HepG2 (cell line): Measurements from ENCODE around the gene RAMP1. TPM values are rescaled to one million over a fixed set of nuclear protein-coding genes. Genes with fewer than 3 reads are reported as not detected.
A peak's percentile ranks its signal among the peaks of the same experiment; 100 is the strongest.

Experiments used
- ATAC-seq: fragments of 200-7000 bp; cut with Tn5 transposase; 3 replicates; pipeline ENCODE4 v1.9.1; 2020; ENCODE audit warnings: mild to moderate bottlenecking, moderate library complexity
- BruUV-seq: library from RNA; stranded (reverse); fragments of 400-500 nt; replicated peaks from 2 replicates; lab custom pipeline; 2021; lab: Mats Ljungman, UMichigan
- CTCF ChIA-PET: fragments of 300-600 bp; formaldehyde crosslinking; extraction: SDS; loops from one replicate; lab custom pipeline; 2021; ENCODE audit warnings: low total read pairs, inconsistent platforms, low intra/inter-chr PET ratio; lab: Yijun Ruan, JAX
- POLR2A ChIA-PET: fragments of 350-600 bp; sonication (Branson Sonifier 250); formaldehyde crosslinking; loops from one replicate; lab custom pipeline; 2020; ENCODE audit warnings: antibody characterized with exemption, inconsistent platforms; lab: Yijun Ruan, JAX
- DNase-seq: peaks from one replicate; pipeline ENCODE4 v3.0.0-alpha.2; 2015; ENCODE audit warnings: low spot score
- FAIRE-seq: peaks from 3 replicates; lab custom pipeline; 2011; peaks lifted over from hg19 to GRCh38; lab: Jason Lieb, UNC
- H2AFZ ChIP-seq: one replicate; pipeline ENCODE4 v1.6.1; 2011; ENCODE audit warnings: low read length, inconsistent platforms
- H3K27ac ChIP-seq: fragments of 300-600 bp; 3 replicates; pipeline ENCODE4 v1.8.0; 2011; ENCODE audit warnings: mixed run types, mild to moderate bottlenecking, mixed read lengths, low read length, inconsistent platforms; ENCODE audit not compliant: insufficient read depth; ENCODE audit errors: extremely low read length
- H3K27me3 ChIP-seq, 2 experiments: fragments of 200-600 bp in 1 of 2; 2 replicates in 1 of 2; 3 replicates in 1 of 2; pipeline versions ENCODE4 v1.6.0 to v1.8.0; 2011; ENCODE audit warnings: low read length in 2 of 2, mild to moderate bottlenecking in 2 of 2, moderate library complexity in 2 of 2, inconsistent platforms in 1 of 2; ENCODE audit not compliant: insufficient read depth in 2 of 2, control insufficient read depth in 1 of 2
- H3K36me3 ChIP-seq, 2 experiments: fragments of 200-600 bp in 1 of 2; replicated peaks in 1 of 2; 2 replicates in 1 of 2; 3 replicates in 1 of 2; pipeline versions ENCODE4 v1.5.1 to v1.8.0; 2011; ENCODE audit warnings: low read length in 2 of 2, inconsistent platforms in 1 of 2; ENCODE audit not compliant: insufficient read depth in 2 of 2, control insufficient read depth in 1 of 2
- H3K4me1 ChIP-seq: 2 replicates; pipeline ENCODE4 v1.5.1; 2012; ENCODE audit warnings: low read length, inconsistent platforms; ENCODE audit not compliant: insufficient read depth
- H3K4me2 ChIP-seq: 2 replicates; pipeline ENCODE4 v1.6.0; 2011; ENCODE audit warnings: low read depth, low read length, inconsistent platforms
- H3K4me3 ChIP-seq, 3 experiments: fragments of 200-600 bp in 1 of 3; sonication (generic), shearing (Covaris generic) in 1 of 3; replicated peaks in 1 of 3; 2 replicates each; pipeline ENCODE4 v1.5.1; 2011 to 2016; ENCODE audit warnings: low read length in 3 of 3, inconsistent platforms in 2 of 3, low read depth in 2 of 3, mild to moderate bottlenecking in 2 of 3, control low read depth in 1 of 3, mixed read lengths in 1 of 3; ENCODE audit not compliant: insufficient read depth in 1 of 3
- H3K79me2 ChIP-seq: one replicate; pipeline ENCODE4 v1.6.1; 2011; ENCODE audit warnings: low read length, inconsistent platforms; ENCODE audit not compliant: insufficient read depth
- H3K9ac ChIP-seq: 2 replicates; pipeline ENCODE4 v1.6.0; 2011; ENCODE audit warnings: mild to moderate bottlenecking, low read depth, low read length, inconsistent platforms; ENCODE audit not compliant: insufficient read depth
- H3K9me3 ChIP-seq: 2 replicates; pipeline ENCODE4 v1.5.1; 2012; ENCODE audit warnings: mild to moderate bottlenecking, low read length
- H4K20me1 ChIP-seq: 2 replicates; pipeline ENCODE4 v1.6.0; 2011; ENCODE audit warnings: inconsistent platforms, mild to moderate bottlenecking, low read length, moderate library complexity; ENCODE audit not compliant: insufficient read depth
- ASH2L ChIP-seq: fragments of 300-600, 200-600 bp; sonication (generic); IDR thresholded peaks from 2 replicates; pipeline ENCODE4 v1.7.0; 2017; ENCODE audit warnings: low read depth, mild to moderate bottlenecking, moderate library complexity, mixed read lengths, low read length; ENCODE audit not compliant: insufficient read length
- FOSL2 ChIP-seq: sonication (generic); formaldehyde crosslinking; IDR thresholded peaks from 2 replicates; pipeline ENCODE4 v1.4.0; 2020; ENCODE audit warnings: missing genetic modification reagents
- WGBS: methylation state at CpG from one replicate; pipeline ENCODE4 v1.1.6; 2017; ENCODE audit warnings: low lambda C conversion rate; 5-methylcytosine and 5-hydroxymethylcytosine counted together
- in situ Hi-C: cut with HindIII; loops from 2 replicates; pipeline ENCODE4 v1.10.0; 2017; ENCODE audit warnings: low pct_unique_long_range_greater_than_20kb; ENCODE audit not compliant: extremely low pct_ligation_motif_present
- intact Hi-C: fragments of 100-400 bp; cut with micrococcal nuclease; formaldehyde crosslinking; loops from one replicate; pipeline ENCODE4 v1.10.0; 2022; ENCODE audit not compliant: unreplicated experiment
- polyA plus RNA-seq, 8 experiments: library from polyadenylated mRNA; depleted of rRNA in 3 of 8; stranded (reverse) in 7 of 8; unstranded in 1 of 8; fragments of >200 nt; fragmentation: Illumina TruSeq in 4 of 8; extraction: Trizol in 4 of 8; gene quantifications; 2 replicates each; pipeline versions ENCODE4 v1.2.1 to v1.2.3, GENCODE V29; 2011 to 2016; ENCODE audit warnings: low read depth in 4 of 8, missing spikeins in 1 of 8, mixed read lengths in 1 of 8; ENCODE audit not compliant: insufficient read depth in 1 of 8
- total RNA-seq, 5 experiments: library from RNA; depleted of rRNA; stranded (reverse); fragments of >200 nt; fragmentation: Illumina TruSeq; extraction: Trizol; gene quantifications; 2 replicates each; pipeline ENCODE4 v1.2.3, GENCODE V29; 2016; ENCODE audit warnings: low read depth in 1 of 5
- TF ChIP-seq, protein P1 (sequence below), 2 experiments: sonication (generic) in 1 of 2; formaldehyde crosslinking in 1 of 2; IDR thresholded peaks; 2 replicates each; pipeline versions ENCODE4 v1.6.1 to v1.9.0; 2014 to 2022; ENCODE audit warnings: antibody characterized with exemption in 1 of 2, borderline replicate concordance in 1 of 2, inconsistent platforms in 1 of 2, low read depth in 1 of 2, missing genetic modification reagents in 1 of 2

RAMP1 gene
- total and polyA plus RNA-seq, 2 of the 13 experiments (the other 11 are each of a cell fraction or from before 2014, with no cell fraction given) = 0.29 to 0.61 TPM

DNA sequence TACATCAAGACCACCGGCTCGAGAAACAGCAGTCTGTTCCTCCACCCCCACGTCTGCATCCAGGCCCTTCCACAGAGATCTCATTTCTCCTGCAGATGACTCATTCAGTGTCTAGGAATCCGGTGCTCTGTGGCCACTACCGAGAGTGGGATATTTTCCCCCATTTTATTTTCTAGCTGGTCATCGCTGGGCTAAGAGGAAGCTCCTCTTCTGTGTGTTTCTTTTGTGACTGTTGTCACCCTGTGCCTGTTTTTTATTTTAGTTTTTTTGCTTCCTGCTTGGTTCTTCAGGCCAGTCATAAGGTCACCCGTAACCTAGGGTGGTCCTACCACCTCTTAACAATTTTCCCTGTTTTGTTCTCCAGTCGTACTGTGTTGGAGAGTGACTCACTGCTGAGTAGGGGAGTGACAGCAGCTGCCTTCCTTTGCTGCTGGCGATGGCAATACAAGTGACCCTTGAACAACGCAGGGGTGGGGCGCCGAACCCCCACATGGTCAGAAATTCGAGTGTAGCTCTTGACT is 6.7 kb downstream of the RAMP1 start:
- Histone ChIP-seq H3K4me3 (no peak overlapping the region), H3K36me3 (no peaks in the 10 kb centered on the region), H3K4me1 (peaks cover 26% of the 10 kb centered on the region), H3K9ac (no peak overlapping the region), H4K20me1 (no peaks in the 10 kb centered on the region), H3K4me2 (no peak overlapping the region), H3K9me3 (no peaks in the 10 kb centered on the region), H2AFZ (no peak overlapping the region), H3K79me2 (no peaks in the 10 kb centered on the region), H3K27me3 (peaks cover 14 to 85% of the 10 kb centered on the region in 2 experiments; a peak in 4 of 5 replicates), H3K27ac (no peak overlapping the region)
- ChIA-PET POLR2A (no interaction called here), CTCF (no interaction called here)
- in situ Hi-C loops (no loop called here), intact Hi-C loops (no loop called here)
- BruUV-seq = no TSS peak
- WGBS = 24% methylated on average over 13 of the region's 13 CpGs
- no peak for DNase-seq
- FAIRE-seq = no peak
- TF ChIP-seq ASH2L (no peak), FOSL2 (CRISPR knock-in tag) (0 out of 2 replicates have a peak, but pooled peaks have one; percentile 23)
- TF ChIP-seq, protein P1, sequence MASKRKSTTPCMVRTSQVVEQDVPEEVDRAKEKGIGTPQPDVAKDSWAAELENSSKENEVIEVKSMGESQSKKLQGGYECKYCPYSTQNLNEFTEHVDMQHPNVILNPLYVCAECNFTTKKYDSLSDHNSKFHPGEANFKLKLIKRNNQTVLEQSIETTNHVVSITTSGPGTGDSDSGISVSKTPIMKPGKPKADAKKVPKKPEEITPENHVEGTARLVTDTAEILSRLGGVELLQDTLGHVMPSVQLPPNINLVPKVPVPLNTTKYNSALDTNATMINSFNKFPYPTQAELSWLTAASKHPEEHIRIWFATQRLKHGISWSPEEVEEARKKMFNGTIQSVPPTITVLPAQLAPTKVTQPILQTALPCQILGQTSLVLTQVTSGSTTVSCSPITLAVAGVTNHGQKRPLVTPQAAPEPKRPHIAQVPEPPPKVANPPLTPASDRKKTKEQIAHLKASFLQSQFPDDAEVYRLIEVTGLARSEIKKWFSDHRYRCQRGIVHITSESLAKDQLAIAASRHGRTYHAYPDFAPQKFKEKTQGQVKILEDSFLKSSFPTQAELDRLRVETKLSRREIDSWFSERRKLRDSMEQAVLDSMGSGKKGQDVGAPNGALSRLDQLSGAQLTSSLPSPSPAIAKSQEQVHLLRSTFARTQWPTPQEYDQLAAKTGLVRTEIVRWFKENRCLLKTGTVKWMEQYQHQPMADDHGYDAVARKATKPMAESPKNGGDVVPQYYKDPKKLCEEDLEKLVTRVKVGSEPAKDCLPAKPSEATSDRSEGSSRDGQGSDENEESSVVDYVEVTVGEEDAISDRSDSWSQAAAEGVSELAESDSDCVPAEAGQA (IDR thresholded peaks at IDR 0.05; ENCODE audit: low read depth) = no peak
- TF ChIP-seq, protein P1 (CRISPR knock-in tag; IDR thresholded peaks at IDR 0.05; ENCODE audit: borderline replicate concordance) = no peak
- TF ChIP-seq, all 625 proteins: peak for 1
- no peak for ATAC-seq
